NK-92 (cell line): ENCODE measurements around the gene ATF7IP.
"Not testable (repeated sequence)": the region's sequence is repeated elsewhere in the genome, so short reads cannot be mapped to it uniquely, and the experiment has no call there.

Experiments used
- DNase-seq: peaks from one replicate; lab custom pipeline; 2025; ENCODE audit not compliant: unreplicated experiment; lab: John Stamatoyannopoulos, UW

ATF7IP gene, protein sequence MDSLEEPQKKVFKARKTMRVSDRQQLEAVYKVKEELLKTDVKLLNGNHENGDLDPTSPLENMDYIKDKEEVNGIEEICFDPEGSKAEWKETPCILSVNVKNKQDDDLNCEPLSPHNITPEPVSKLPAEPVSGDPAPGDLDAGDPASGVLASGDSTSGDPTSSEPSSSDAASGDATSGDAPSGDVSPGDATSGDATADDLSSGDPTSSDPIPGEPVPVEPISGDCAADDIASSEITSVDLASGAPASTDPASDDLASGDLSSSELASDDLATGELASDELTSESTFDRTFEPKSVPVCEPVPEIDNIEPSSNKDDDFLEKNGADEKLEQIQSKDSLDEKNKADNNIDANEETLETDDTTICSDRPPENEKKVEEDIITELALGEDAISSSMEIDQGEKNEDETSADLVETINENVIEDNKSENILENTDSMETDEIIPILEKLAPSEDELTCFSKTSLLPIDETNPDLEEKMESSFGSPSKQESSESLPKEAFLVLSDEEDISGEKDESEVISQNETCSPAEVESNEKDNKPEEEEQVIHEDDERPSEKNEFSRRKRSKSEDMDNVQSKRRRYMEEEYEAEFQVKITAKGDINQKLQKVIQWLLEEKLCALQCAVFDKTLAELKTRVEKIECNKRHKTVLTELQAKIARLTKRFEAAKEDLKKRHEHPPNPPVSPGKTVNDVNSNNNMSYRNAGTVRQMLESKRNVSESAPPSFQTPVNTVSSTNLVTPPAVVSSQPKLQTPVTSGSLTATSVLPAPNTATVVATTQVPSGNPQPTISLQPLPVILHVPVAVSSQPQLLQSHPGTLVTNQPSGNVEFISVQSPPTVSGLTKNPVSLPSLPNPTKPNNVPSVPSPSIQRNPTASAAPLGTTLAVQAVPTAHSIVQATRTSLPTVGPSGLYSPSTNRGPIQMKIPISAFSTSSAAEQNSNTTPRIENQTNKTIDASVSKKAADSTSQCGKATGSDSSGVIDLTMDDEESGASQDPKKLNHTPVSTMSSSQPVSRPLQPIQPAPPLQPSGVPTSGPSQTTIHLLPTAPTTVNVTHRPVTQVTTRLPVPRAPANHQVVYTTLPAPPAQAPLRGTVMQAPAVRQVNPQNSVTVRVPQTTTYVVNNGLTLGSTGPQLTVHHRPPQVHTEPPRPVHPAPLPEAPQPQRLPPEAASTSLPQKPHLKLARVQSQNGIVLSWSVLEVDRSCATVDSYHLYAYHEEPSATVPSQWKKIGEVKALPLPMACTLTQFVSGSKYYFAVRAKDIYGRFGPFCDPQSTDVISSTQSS

DNA sequence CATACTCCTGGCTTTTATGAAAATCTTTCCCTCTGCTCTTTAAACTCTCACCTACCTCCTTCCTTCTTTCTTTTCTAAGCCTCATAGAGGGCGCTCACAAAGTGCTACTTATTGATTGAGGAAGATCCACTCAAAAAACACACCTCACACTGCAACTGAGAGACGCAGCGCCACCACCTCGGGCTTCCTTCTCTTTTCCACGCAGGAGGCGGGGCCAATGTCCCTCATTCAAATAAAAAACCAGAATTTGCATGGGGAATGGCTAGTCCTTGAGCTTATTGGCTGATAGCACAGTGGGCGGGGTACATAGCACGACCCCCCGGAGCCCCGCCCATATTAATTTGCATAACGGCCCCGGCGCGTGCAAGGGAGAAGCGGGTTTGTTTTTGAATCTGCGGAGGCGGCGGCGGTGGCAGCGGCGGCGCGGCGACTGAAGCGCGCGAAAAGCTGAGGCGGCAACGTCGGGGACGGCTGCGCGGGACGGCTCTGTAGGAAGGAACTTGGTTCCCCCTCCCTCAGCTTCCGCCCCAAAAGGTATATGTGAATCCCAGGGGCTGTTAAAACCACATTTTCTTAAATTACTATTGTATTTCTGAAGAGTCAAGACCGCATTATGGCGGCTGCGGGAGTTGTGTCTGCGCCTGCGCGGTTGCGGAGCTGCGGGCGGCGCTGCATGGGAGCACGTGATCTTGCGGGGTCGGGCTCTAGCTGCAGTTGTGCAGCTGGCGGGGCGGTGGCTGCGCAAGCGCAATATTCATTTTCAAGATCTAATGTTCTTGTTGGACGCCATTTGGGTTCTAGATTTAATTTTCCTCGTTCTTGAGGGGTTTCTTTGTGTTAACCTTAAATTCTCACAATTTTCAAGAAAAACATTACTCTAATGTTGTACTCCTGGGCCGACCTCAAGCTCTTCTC, at the start of gene ATF7IP:
Gene ATF7IP (plus strand): TSS at position 389 of the 915 bp plus-strand sequence. CDS start 58,234 bp downstream, outside the sequence.
- peak; percentile 53 for DNase-seq

DNA sequence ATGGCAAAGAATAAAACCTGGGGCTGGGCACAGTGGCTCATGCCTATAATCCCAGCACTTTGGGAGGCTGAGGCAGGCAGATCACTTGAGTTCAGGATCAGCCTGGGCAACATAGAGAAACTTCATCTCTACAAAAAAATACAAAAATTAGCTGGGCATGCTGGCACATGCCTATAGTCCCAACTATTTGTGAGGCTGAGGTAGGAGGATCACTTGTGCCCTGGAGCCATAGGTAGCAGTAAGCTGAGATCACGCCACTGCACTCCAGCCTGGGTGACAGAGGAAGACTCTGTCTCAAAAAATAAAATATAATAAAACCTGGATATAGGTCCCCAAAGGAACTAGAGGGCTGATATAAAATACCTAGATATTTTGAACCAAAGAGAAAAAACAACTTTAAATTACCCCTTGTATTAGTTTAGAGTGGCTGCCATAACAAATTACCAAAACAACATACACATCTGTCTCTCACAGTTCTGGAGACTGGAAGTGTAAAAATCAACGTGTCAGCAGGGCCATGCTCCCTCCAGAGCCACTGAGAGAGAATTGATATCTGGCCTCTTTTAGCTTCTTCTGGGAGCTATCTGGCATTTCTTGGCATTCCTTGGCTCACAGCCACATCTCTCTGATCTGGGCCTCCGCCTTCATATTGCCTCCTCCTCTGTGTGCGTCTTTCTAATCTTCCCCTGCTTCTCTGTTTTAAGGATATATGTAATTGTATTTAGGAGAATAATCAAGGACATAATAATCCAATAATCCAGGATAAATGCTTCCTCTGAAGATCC, 47.9 kb upstream of the ATF7IP start:
- DNase-seq, result no peak

DNA sequence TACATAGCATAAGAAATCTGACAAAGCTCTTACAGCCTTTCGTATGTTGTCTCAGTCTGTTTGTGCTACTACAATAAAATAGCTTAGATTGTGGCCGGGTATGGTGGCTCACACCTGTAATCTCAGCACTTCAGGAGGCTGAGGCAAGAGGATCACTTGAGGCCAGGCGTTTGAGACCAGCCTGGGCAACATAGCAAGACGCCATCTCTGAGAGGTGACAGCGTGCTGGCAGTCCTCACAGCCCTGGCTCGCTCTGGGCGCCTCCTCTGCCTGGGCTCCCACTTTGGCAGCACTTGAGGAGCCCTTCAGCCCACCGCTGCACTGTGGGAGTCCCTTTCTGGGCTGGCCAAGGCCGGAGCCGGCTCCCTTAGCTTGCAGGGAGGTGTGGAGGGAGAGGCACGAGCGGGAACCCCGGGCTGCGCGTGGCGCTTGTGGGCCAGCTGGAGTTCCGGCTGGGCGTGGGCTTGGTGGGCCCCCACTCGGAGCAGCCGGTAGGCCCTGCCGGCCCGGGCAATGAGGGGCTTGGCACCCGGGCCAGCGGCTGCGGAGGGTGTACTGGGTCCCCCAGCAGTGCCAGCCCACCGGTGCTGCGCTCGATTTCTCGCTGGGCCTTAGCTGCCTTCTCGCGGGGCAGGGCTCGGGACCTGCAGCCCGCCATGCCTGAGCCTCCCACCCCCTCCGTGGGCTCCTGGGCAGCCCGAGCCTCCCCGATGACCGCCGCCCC, 45.6 kb upstream of the ATF7IP start:
- DNase-seq, result not testable (repeated sequence)

DNA sequence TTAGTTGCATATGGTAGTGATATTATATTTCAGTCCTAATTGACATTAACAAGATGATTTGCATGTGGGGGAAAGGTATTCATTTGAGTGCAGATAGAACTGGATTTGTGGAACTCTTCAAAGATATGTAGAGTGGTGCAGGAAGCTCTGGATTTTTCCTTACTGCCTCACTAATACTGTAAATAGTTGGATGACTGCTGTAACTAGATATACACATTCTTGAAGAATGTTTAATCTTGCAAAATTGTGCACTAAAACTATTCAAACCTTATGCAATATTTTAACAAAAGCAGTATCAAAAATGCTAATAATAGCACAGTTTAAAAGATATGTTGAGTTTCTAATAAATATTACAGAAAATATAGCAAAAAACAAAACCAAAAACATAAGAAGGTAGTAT, 43.1 kb upstream of the ATF7IP start:
- DNase-seq, result no peak

DNA sequence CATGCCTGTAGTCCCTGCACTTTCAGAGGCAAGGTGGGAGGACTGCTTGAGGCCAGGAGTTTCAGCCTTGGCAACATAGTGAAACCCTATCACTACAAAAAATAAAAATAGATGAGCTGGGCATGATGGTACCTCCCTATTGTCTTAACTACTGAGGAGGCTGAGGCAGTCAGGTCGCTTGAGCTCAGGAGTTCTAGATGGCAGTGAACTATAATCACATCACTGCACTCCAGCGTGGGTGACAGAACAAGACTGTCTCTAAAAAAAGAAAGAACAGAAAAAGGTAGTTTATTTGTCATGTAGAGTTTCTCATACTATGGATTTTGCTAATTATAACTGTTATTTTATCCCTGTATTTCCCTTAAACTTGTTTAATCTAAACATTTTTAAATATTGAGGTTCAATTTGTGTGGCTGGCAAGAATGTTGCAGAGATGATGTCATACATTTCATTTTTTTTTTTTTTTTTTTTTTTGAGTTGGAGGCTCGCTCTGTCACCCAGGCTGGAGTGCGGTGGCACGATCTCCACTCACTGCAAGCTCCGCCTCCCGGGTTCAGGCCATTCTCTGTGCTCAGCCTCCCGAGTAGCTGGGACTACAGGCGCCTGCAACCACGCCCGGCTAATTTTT, 39.7 kb upstream of the ATF7IP start:
- no peak for DNase-seq

DNA sequence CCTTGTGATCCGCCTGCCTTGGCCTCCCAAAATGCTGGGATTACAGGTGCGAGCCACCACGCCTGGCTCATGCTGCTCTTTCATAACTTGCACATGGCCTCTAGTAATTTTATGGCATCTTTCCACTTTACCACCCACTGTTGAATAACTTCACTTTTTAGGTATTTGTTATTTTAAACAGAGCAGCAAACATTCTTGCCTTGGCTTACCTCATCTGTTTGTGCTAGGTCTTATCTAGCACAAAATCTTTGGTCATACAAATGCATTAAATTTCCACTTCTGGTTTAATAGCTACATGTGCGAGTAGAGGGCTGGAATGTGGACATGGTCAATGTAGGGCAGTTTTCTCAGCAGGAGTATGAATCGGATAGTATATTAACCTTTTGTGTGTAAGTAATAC, 38.8 kb upstream of the ATF7IP start:
- no peak for DNase-seq

DNA sequence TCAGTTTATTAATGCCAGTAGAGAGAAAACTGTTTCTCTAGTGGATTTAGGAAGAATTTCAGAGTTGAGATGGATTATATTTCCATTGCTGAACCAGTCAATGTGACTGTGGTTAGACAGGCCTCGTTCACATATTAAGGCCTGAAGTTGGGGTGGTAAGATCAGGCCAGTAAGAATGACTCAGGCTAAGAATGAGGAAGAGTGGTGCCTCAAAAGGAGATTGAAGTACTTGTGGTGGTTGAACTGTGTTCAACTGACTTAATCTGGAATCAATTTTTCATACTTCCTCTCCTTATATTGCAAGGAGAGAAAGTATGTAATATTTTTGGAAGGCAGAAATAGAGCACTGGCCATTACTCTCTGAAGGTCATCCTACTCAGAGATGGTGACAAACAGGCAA, 37.8 kb upstream of the ATF7IP start:
- DNase-seq, result no peak

DNA sequence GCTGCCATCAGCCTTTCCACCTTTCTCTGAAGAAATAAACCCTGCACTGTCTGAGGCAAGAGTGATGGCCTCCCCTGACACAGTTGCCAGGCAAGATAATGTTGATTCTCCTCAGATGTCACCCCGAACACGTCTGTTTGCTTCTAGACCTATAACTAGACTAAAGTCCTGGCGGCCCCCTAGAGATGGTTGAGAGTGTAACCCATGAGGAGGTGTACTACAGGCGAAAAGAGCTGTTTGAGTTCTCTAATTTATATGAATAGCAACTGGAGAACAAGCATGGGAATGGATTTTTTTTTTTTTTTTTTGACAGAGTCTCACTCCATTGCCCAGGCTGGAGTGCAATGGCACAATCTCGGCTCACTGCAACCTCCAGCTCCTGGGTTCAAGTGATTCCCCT, 33.0 kb upstream of the ATF7IP start:
- no peak for DNase-seq

DNA sequence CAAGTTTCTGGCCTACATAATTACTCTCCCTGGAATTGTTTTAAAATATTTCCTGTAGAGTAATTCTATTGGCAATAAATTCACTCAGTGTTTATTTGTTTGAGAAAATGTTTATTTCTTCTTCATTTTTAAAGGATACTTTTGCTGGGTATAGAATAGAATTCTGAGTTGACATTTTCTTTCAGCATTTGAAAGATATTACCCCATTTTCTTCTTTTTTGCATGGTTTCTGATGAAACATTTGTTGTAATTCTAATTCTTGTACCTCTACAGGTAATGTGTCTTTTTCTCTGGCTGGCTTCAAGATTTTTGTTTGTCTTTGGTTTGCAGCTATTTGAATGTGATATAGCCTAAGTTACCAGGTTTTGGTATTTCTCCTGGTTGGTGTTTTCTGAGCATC, 25.1 kb upstream of the ATF7IP start:
- no peak for DNase-seq

DNA sequence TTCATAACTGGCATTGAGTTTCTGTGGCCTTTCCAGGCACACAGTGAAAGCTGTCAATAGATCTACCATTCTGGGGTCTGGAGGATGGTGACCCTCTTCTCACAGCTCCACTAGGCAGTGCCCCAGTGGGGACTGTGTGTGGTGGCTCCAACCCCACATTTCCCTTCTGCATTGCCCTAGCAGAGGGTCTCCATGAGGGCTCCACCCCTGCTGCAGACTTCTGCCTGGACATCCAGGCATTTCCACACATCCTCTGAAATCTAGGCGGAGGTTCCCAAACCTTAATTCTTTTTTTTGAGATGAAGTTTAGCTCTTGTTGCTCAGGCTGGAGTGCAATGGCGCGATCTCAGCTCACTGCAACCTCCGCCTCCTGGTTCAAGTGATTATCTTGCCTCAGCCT, 14.0 kb upstream of the ATF7IP start:
- DNase-seq, result not testable (repeated sequence)

DNA sequence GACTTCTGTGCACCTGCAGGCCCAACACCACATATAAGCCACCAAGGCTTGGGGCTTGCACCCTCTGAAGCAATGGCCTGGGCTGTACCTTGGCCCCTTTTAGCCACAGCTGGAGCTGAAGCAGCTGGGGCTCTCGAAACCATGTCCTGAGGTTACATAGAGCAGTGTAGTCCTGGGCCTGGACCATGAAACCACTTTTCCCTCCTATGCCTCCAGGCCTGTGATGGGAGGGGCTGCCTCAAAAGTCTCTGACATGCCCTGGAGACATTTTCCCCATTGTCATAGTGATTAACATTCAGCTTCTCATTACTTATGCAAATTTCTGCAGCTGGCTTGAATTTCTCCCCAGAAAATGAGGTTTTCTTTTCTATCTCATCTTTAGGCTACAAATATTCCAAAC, 13.4 kb upstream of the ATF7IP start:
- not testable (repeated sequence) for DNase-seq

DNA sequence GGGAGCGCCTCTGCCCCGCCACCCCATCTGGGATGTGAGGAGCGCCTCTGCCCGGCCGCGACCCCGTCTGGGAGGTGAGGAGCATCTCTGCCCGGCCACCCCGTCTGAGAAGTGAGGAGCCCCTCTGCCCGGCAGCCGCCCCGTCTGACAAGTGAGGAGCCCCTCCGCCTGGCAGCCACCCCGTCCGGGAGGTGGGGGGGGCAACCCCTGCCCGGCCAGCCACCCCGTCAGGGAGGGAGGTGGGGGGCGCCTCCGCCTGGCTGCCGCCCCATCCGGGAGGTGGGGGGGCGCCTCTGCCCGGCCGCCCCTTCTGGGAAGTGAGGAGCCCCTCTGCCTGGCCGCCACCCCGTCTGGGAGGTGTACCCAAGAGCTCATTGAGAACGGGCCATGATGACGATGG, 10.8 kb upstream of the ATF7IP start:
- not testable (repeated sequence) for DNase-seq

DNA sequence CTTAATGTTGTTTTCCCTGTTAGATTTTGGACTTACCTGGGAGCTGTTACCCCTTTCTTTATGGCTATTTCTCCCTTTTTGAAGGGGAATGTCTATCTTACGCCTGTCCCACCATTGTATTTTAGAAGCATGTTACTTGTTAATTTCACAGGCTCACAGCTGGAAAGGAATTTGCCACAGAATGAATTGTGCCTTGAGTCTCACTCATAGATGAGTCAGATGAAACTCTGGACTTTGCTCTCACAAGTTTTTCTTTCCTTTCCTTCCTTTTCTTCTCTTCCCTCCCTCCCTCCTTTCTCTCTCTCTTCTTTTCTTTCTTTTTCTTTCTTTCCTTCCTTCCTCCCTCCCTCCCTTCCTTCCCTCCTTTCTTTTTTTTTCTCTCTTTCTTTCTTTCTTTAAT, 9.3 kb upstream of the ATF7IP start:
- DNase-seq, result no peak

DNA sequence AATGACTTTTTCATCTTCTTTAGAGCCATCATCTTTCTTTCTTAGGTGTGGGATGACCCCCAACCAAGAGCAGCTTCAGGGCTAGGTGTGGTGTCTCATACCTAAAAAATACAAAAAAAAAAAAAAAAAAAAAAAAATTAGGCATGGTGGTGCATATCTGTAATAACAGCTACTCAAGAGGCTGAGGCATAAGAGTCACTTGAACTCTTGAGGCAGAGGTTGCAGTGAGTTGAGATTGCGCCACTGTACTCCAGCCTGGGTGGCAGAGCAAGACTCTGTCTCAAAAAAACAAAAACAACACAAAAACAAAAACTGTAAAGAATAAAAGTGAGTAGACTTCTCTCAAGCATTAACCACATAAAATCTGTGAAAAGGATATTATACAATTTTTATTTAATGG, 8.0 kb upstream of the ATF7IP start:
- no peak for DNase-seq

DNA sequence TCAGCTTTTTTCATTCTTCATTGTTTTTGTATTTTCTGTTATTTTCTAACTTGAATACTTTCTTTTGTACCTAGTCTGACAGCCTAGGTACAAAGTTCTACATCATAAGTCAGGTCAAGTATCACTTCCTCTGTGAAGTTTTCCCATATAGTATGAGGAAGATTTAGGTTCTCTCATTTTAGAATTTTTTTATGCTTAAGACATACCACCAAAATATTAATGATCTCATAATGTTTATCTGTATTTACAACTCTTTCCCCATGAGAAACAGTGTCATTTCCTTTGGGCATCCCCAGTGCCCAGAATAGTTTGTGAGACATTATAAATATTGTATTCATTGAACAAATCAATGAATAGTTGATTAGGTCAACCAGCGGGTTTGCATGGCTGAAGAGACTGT, 3.1 kb upstream of the ATF7IP start:
- no peak for DNase-seq

DNA sequence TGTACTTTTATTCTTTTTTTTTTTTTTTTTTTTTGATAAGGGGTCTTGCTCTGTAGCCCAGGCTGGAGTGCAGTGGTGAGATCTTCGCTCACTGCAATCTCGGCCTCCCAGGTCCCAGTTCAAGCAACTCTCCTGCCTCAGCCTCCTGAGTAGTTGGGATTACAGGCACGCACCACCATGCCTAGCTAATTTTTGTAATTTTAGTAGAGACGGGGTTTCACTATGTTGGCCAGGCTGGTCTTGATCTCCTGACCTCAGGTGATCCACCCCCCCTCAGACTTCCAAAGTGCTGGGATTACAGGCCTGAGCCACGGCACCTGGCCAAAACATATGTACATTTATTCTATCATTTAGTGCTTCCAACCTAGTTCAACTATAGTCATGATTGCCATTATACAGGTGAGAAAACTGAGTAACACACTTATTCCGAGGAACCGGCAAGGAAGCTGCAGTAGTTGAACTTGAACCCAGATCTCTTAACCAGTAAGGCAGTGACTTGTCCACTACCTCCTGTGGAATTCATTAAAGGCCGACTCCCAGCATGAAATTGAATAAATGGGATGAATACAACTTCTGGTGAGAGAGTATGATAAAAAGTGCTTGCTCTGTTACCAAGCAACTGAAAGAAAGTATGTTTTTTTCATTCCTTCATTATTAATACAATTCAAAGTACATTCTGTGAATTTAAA, 755 bp upstream of the ATF7IP start:
- DNase-seq, result no peak

DNA sequence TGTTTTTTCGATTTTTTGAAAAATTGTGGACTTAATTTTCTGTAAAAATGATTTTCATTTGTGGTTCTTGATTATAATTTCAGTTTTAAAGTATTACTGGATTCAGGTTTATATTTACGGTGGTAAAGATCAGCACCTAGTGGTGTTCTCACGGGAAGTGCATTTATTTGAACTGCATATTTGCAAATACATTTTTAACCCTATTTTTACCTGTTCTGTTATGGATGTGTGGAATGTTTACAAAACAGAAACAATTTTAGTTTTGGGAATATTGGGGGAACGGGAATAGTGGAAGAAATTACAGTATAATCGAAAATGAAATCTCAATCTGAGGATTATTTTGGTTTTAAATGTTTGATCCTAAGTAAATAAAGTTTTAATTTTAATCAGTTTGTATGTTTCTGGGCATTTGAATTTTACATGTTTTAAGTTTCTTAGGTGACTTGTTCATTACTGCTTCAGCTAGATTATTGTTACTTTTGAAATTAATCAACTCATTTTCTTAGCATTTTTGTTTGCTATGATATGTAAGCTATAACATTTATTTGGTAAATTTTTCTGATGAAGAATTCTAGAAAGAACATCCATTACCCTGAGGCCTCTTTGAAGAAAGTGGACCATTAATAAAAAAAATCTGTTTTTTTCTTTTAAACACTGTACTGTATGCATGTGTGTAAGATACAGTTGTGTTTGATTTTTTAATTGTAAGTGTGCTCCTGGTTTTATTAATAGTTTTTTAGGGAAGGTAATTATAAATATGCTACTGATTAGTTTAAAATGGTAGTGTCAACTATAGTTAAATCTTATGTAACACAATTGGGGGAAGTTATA, 942 bp downstream of the ATF7IP start:
- DNase-seq, result no peak
